RWPE1 (cell line): ENCODE measurements around the gene MARK4.

ENCODE experiments used
- CTCF ChIA-PET: fragments of 350-600 bp; sonication (Branson Sonifier 250); formaldehyde crosslinking; extraction: SDS; loops from one replicate; lab custom pipeline; 2021; lab: Yijun Ruan, JAX
- POLR2A ChIA-PET: fragments of 400-600 bp; formaldehyde crosslinking; extraction: SDS; loops from one replicate; lab custom pipeline; 2020; ENCODE audit warnings: antibody characterized with exemption; ENCODE audit not compliant: low non-redundant PET; lab: Yijun Ruan, JAX
- DNase-seq: peaks from one replicate; pipeline ENCODE4 v3.0.0; 2012; ENCODE audit warnings: low spot score
- H3K27ac ChIP-seq: fragments of 450-650 bp; 2 replicates; pipeline ENCODE4 v1.5.1; 2017
- CTCF ChIP-seq: fragments of 450-650 bp; conservative IDR thresholded peaks from 2 replicates; pipeline ENCODE4 v1.5.1; 2017; ENCODE audit warnings: low read depth, mild to moderate bottlenecking

MARK4 gene

GRCh38 chr19:45238556-45238955, 12.5 kb upstream of the MARK4 start:
- no peak overlapping the region for H3K27ac ChIP-seq
- DNase-seq, result no peak
- CTCF ChIA-PET, result interaction anchor here (0.6 kb wide), 1 partner anchor 108 kb away, joined by 4 read pairs; no protein-coding TSS in a partner anchor
- TF ChIP-seq CTCF, result no peak
- POLR2A ChIA-PET, result no interaction called here

- TF ChIP-seq CTCF, result no peak
- no peak for DNase-seq
- CTCF ChIA-PET, result interaction anchor here (0.6 kb wide), 1 partner anchor 284 kb away, joined by 6 read pairs; no protein-coding TSS in a partner anchor
- H3K27ac ChIP-seq, result no peak overlapping the region
- POLR2A ChIA-PET, result no interaction called here
These were observed 7.8 kb upstream of the MARK4 start for GRCh38 chr19:45243144-45243732.

GRCh38 chr19:45244133-45244794, 6.8 kb upstream of the MARK4 start:
- ChIA-PET CTCF (no interaction called here), POLR2A (no interaction called here)
- DNase-seq, result no peak
- TF ChIP-seq CTCF, result no peak
- H3K27ac ChIP-seq, result no peak overlapping the region

- no peak for DNase-seq
- POLR2A ChIA-PET, result no interaction called here
- CTCF ChIA-PET, result no interaction called here
- no peak within 1 kb of the TSS; the same call in 1 of the 2 replicates for H3K27ac ChIP-seq
- no peak for TF ChIP-seq CTCF
These were observed 5.7 kb upstream of the MARK4 start, which contains the start of gene EXOC3L2 for GRCh38 chr19:45245334-45245787. TSS of gene EXOC3L2 (minus strand) at chr19:45245407. CDS start at chr19:45239045, 6,362 bp downstream.

- no peak for TF ChIP-seq CTCF
- ChIA-PET POLR2A (no interaction called here), CTCF (interaction anchor here (0.7 to 1.5 kb wide), 2 partner anchors 93 to 279 kb away, joined by 3 read pairs; no protein-coding TSS in a partner anchor)
- DNase-seq, result no peak
- no peak overlapping the region; the same call in 1 of the 2 replicates for H3K27ac ChIP-seq
These were observed 5.2 kb upstream of the MARK4 start for GRCh38 chr19:45245826-45246225.

- no peak overlapping the region for H3K27ac ChIP-seq
- DNase-seq, result no peak
- no peak for TF ChIP-seq CTCF
- ChIA-PET CTCF (interaction anchor here (1.3 to 1.5 kb wide), 2 partner anchors 33 to 92 kb away, joined by 3 to 4 read pairs; no protein-coding TSS in a partner anchor), POLR2A (no interaction called here)
These were observed 3.9 kb upstream of the MARK4 start for GRCh38 chr19:45247136-45247535.
